SK-N-SH (cell line): ENCODE data around the gene CHKB.

ENCODE experiments used
- EP300 ChIP-seq, 2 experiments: IDR thresholded peaks; 2 replicates each; pipeline versions ENCODE4 v1.4.0 to v1.6.1; 2012; ENCODE audit warnings: borderline replicate concordance in 1 of 2, low read depth in 1 of 2, low read length in 1 of 2
- GABPA ChIP-seq: IDR thresholded peaks from 2 replicates; pipeline ENCODE4 v1.4.0; 2012; ENCODE audit warnings: low read depth, mild to moderate bottlenecking
- SMC3 ChIP-seq: IDR thresholded peaks from 2 replicates; pipeline ENCODE4 v1.6.1; 2012; ENCODE audit warnings: low read depth, low read length, improper control_type of control experiment
- TAF1 ChIP-seq: IDR thresholded peaks from 2 replicates; pipeline ENCODE4 v1.6.1; 2012; ENCODE audit warnings: low read depth, mild to moderate bottlenecking, low read length, moderate library complexity, borderline replicate concordance
- TF ChIP-seq, protein P1 (sequence below): fragments of 150-350 bp; IDR thresholded peaks from 2 replicates; pipeline ENCODE4 v1.6.1; 2017; ENCODE audit warnings: antibody characterized with exemption, low read length, low read depth, borderline replicate concordance
- TF ChIP-seq, protein P2 (sequence below): fragments of 200-600 bp; sonication (generic); IDR thresholded peaks from 2 replicates; pipeline ENCODE4 v1.6.1; 2017; ENCODE audit warnings: antibody characterized with exemption, mild to moderate bottlenecking, moderate library complexity
- TF ChIP-seq, protein P3 (sequence below): IDR thresholded peaks from 2 replicates; pipeline ENCODE4 v1.4.0; 2012; ENCODE audit warnings: low read depth

DNA sequence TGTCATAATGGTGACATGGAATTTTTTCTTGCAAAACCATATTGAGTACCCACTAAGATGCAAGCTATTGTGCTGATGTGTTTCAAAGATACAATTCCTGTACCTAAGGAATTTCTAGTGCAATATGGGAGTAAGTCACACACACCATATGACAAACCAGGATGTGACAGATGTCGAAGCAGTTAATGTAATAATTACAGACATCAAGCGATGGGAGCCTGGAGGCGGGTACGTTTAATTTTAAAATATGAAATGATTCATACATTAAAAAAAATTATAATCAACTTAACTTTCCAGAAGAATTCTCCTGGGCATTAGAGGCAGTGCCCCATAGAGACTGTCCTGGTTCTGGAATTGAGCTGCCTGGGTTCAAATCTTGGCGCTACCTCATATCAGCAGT, 25.9 kb downstream of the CHKB start:
- TF ChIP-seq, protein P1, sequence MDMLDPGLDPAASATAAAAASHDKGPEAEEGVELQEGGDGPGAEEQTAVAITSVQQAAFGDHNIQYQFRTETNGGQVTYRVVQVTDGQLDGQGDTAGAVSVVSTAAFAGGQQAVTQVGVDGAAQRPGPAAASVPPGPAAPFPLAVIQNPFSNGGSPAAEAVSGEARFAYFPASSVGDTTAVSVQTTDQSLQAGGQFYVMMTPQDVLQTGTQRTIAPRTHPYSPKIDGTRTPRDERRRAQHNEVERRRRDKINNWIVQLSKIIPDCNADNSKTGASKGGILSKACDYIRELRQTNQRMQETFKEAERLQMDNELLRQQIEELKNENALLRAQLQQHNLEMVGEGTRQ: no peak
- TF ChIP-seq GABPA: no peak
- TF ChIP-seq EP300 (IDR thresholded peaks at IDR 0.05; ENCODE audit: borderline replicate concordance in 1 of 2, low read depth in 1 of 2, low read length in 1 of 2): no peak
- TF ChIP-seq, protein P2, sequence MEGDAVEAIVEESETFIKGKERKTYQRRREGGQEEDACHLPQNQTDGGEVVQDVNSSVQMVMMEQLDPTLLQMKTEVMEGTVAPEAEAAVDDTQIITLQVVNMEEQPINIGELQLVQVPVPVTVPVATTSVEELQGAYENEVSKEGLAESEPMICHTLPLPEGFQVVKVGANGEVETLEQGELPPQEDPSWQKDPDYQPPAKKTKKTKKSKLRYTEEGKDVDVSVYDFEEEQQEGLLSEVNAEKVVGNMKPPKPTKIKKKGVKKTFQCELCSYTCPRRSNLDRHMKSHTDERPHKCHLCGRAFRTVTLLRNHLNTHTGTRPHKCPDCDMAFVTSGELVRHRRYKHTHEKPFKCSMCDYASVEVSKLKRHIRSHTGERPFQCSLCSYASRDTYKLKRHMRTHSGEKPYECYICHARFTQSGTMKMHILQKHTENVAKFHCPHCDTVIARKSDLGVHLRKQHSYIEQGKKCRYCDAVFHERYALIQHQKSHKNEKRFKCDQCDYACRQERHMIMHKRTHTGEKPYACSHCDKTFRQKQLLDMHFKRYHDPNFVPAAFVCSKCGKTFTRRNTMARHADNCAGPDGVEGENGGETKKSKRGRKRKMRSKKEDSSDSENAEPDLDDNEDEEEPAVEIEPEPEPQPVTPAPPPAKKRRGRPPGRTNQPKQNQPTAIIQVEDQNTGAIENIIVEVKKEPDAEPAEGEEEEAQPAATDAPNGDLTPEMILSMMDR: no peak
- no peak for TF ChIP-seq SMC3
- TF ChIP-seq, protein P3, sequence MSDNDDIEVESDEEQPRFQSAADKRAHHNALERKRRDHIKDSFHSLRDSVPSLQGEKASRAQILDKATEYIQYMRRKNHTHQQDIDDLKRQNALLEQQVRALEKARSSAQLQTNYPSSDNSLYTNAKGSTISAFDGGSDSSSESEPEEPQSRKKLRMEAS: no peak
- no peak for TF ChIP-seq TAF1
